ENCODE results near the gene DAZL. TPM values are rescaled to one million over a fixed set of nuclear protein-coding genes. Genes with fewer than 3 reads are reported as not detected.

Gene DAZL
- total and polyA plus RNA-seq, 8 donors = not detected

DNA sequence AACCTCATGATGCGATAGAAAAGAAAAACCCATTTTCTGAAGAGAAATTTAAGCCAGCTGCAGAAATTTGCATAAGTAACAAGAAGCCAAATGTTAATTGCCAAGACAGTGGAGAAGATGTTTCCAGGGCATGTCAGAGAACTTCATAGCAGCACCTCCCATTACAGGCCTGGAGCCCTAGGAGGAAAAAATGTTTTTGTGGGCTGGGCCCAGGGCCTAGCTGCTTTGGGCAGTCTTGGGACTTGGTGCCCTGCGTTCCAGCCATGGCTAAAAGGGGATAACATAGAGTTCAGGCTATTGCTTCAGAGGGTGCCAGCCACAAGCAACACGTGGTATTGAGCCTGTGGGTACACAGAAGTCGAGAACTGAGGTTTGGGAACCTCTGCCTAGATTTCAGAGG, 10.9 kb upstream of the DAZL start:
- ATAC-seq (no peak), DNase-seq (no peak), FAIRE-seq (no peak)
- intact Hi-C loops (cut with DNase I) = loop anchor here in 1 of 3 donors (10.0 kb wide), 1 partner anchor 609 kb away; no protein-coding TSS in a partner anchor
- Histone ChIP-seq H3K4me1 (peaks cover 0 to 7% (median 5%) of the 10 kb centered on the region in 3 donors), H3K27me3 (no peaks in the 10 kb centered on the region), H3K36me3 (no peaks in the 10 kb centered on the region), H3K27ac (no peak overlapping the region), H3K4me3 (no peak overlapping the region), H3K9me3 (no peaks in the 10 kb centered on the region)
- TF ChIP-seq, protein P1, sequence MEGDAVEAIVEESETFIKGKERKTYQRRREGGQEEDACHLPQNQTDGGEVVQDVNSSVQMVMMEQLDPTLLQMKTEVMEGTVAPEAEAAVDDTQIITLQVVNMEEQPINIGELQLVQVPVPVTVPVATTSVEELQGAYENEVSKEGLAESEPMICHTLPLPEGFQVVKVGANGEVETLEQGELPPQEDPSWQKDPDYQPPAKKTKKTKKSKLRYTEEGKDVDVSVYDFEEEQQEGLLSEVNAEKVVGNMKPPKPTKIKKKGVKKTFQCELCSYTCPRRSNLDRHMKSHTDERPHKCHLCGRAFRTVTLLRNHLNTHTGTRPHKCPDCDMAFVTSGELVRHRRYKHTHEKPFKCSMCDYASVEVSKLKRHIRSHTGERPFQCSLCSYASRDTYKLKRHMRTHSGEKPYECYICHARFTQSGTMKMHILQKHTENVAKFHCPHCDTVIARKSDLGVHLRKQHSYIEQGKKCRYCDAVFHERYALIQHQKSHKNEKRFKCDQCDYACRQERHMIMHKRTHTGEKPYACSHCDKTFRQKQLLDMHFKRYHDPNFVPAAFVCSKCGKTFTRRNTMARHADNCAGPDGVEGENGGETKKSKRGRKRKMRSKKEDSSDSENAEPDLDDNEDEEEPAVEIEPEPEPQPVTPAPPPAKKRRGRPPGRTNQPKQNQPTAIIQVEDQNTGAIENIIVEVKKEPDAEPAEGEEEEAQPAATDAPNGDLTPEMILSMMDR (IDR thresholded peaks at IDR 0.05) = no peak
- WGBS, 2 donors = 90 to 92% methylated on average over 4 of the region's 4 CpGs

DNA sequence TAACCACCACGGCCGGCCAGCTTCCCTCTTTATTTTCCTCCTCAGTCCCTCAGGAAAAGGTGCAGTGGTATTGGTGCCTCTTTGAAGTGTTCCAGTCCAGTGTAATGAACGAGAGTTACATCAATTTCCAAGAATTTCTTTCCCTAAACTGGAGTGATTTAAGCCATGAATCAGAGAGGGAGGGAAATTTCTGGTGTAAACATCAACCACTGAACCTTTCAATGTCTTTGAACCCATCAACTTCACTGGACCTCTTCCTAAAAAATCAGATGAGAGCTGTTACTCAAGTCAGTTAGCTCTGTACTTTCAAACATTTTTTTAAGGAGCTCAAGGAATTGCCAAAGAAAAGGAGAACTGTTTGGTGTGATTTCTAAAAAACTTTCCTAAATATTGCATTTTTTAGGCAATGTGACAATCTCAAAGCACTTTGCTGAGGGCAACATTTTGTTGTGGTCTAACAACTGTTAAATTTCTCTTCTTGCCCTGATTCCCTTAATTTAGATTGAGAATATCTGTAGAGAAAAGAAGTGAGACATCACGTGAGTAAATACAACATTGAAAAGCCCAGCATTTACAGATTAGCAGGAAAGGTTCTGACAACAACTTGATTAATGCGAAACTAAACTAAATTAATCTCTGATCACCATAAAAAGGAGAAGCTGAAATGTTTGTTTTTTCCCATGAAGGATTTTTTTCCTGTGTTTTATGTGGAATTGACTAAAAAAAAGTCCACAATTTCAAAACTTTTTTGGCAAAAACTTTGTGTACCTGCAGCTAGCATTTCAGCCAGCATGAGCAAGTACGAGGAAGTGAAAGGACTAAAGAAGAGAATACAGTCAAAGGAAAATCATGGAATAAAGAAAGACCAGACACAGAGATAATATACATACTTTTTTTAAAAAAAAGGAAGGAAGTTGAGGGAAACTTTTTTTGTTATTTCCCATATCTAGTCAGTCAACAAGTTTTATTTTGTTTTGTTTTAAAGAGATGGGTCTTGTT, 9.1 kb upstream of the DAZL start:
- H3K4me1 ChIP-seq = peaks cover 0 to 7% (median 5%) of the 10 kb centered on the region in 3 donors
- TF ChIP-seq, protein P1 (IDR thresholded peaks at IDR 0.05) = no peak
- no peaks in the 10 kb centered on the region for H3K27me3 ChIP-seq
- intact Hi-C loops (cut with DNase I) = loop anchor here in 1 of 3 donors (10.0 kb wide), 1 partner anchor 610 kb away; no protein-coding TSS in a partner anchor
- no peaks in the 10 kb centered on the region for H3K36me3 ChIP-seq
- H3K27ac ChIP-seq = no peak overlapping the region
- FAIRE-seq = no peak
- no peak overlapping the region for H3K4me3 ChIP-seq
- no peak for DNase-seq
- no peak for ATAC-seq
- H3K9me3 ChIP-seq = no peaks in the 10 kb centered on the region
- 49 to 51% methylated on average over 6 of the region's 6 CpGs for WGBS, 2 donors

DNA sequence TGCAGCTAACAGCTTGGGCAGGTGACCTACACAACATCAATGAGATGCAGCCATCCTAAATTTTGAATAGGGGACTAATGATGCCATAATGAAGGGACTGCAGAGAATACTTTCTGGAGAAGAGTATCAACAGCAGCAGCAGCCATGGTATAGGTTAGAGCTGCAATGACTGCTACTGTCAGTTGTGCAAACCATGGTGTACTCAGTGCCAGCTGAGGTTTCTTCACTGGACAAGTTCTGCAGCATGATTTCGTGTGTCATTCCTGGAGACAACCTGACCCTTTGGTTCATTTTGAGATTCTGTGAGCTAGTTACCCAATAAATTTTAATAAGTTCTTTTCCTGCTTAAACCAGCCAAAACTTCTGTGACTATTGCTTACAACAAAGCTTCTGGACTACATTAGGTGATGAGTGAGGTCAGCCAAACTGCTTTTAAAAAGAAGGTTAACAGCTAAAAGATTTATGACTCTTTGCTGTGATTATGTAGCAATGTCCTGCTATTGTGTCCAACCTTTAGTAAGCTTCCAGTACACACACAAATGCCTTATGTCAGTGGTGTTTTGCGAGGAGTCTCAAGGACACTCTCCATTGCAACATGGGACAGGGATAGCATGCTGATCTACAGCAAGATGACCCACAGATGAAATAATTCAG, 4.8 kb upstream of the DAZL start:
- ATAC-seq (no peak), DNase-seq (no peak), FAIRE-seq (no peak)
- Histone ChIP-seq H3K4me1 (peaks cover 0 to 7% (median 4%) of the 10 kb centered on the region in 3 donors), H3K27me3 (no peaks in the 10 kb centered on the region), H3K27ac (no peak overlapping the region), H3K9me3 (no peaks in the 10 kb centered on the region), H3K36me3 (no peaks in the 10 kb centered on the region), H3K4me3 (no peak overlapping the region)
- TF ChIP-seq, protein P1 (IDR thresholded peaks at IDR 0.05) = no peak
- intact Hi-C loops (cut with DNase I) = loop anchor here in 2 of 3 donors (10.0 kb wide), 4 partner anchors 415 to 805 kb away; no protein-coding TSS in a partner anchor
- WGBS, 2 donors = 32 to 35% methylated on average over 2 of the region's 2 CpGs

DNA sequence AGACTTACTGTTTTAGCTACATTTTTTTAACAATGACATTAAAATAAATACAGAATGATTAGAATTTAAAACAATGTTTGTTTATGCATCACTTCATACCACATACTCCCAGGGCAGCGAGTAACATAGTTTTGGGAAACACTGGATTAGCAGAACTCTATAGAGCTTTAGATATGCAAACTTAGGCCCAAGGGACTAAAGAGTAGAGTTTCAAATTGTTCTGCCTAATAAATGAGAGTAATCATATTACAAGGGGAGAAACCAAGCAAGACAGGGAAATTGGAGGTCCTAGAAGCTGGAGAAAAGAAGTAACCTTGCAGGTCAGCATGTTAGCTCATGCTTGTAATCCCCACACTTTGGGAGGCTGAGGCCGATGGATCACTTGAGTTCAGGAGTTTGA, 3.6 kb upstream of the DAZL start:
- Histone ChIP-seq H3K4me1 (no peaks in the 10 kb centered on the region), H3K4me3 (no peak overlapping the region), H3K36me3 (no peaks in the 10 kb centered on the region), H3K27me3 (no peaks in the 10 kb centered on the region), H3K27ac (no peak overlapping the region), H3K9me3 (no peaks in the 10 kb centered on the region)
- no peak for DNase-seq
- TF ChIP-seq, protein P1 (IDR thresholded peaks at IDR 0.05) = no peak
- ATAC-seq = no peak
- 81 to 89% methylated on average over 2 of the region's 2 CpGs for WGBS, 2 donors
- intact Hi-C loops (cut with DNase I) = loop anchor here in 2 of 3 donors (10.0 kb wide), 3 partner anchors 416 to 806 kb away; no protein-coding TSS in a partner anchor
- FAIRE-seq = no peak
